Pulmonary artery endothelial cell (primary cell): Measurements from ENCODE around the gene SLC8A1. TPM values are rescaled to one million over a fixed set of nuclear protein-coding genes. Genes with fewer than 3 reads are reported as not detected.

ENCODE experiments used
- DNase-seq: peaks from one replicate; pipeline ENCODE4 v3.0.0-alpha.2; 2011; ENCODE audit warnings: low read depth, low spot score
- total RNA-seq: library from RNA; depleted of rRNA; stranded (reverse); fragments of >200 nt; gene quantifications from 2 replicates; pipeline ENCODE4 v1.2.3, GENCODE V29; 2014

Gene SLC8A1
- total RNA-seq, 1 donor from 2014 or later = 12.5 TPM

DNA sequence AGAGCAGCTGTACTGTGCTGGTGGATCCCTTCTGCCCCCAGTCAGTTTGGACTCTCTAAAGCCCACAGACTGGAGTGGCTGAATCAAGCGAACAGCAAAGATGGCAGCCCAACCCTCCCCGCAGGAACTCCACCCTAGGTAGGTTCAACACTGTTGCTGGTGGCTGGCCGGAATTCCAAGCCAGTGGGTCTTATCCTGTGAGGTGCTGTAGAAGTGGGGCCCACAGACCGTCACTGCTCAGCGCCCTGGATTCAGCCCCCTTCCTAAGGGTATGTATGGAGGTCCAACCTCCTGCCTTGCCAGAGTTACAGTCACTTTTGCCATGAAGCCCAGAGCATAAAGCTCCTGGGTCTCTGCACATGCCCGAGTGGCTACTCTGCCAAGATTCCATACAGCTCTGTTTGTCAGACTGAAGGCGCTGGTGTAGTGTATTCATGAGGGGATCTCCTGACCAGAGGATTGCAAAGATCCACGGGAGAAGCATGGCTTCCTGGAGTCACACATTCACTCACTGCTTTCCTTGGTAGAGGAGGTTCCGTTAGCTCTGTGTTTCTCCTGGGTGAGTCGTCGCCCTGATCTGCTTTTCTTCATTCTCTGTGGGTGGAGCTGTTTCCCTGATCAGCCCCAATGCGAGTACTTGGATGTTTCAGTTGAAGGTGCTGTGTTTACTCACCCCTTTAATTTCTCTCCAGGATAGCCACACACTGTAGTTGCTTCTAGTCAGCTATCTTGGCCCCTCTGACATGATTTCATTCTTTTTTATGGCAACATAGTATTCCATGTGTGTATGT, 379.3 kb downstream of the SLC8A1 start:
- no peak for DNase-seq

DNA sequence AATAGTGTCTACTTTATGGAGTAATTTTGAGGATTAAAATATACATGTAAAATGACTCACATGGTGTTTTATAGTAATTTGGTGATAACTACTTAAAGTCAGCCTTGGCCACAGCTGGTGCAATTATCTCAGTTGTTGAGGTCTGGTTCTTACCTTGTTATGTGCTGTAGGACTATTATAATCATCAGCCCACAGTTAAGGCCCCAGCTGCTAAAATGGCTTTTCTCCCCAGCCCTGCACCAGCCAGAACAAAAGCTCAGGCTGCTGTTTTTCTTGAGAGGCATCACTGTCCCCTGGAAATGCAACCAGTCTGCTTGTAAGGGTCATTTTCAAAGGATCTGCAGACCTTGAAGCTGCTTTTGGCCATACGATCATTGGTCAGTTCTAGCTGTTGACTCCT, 389.5 kb downstream of the SLC8A1 start:
- DNase-seq = no peak

DNA sequence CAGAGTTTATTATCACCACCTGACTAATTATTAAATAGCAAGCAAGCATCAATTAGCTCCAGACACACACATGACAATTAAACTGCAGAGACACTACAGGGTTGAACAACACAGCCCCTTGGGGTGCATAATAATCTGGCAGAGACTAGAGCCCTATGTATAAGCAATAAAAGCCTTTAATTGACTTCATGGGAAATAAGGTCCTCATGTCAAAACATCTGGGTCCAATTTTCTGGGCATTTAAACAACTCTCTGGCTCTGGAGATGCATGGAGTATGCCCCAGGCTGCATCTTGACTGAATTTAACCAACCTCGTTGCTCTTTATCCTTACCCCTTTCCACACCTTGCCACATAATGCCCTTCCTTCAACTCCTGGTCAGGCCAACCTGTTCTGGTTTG, 402.1 kb downstream of the SLC8A1 start:
- no peak for DNase-seq

DNA sequence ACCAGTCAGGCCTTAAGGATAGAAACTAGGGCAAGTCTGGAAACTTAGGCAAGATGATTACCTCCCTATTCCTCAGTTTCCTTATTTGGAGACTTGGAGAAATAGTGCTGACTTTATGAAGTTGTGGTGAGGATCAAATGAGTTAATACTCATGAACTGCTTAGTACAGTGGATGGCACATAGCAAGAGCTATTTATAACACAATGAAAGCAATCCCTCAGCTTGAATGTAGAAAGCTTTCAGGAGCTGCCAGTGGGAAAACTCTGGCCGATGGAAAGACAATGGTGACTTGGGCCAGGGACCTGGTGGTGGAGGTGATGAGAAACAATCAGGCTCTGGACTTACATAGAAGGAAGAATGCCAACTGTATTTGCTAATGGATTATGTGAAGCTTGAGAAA, 403.4 kb downstream of the SLC8A1 start:
- no peak for DNase-seq

DNA sequence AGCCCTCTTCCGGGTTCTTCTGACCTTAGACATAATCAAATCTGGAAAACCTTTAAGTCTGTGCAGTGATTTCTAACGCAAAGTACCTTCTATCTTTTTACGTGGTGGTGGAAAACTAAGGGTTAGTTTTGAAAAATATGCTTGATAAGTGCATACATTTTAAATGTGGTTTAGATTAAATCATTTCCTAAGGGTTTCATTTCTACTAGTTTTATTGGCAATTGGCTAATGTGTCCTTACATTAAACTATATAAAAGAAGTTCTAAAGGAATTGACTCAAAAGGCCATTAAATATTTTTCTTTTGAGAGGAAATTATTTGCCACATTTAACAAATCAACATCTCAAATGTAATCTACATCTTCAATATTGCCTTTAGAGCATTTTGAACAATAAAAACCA, 404.5 kb downstream of the SLC8A1 start:
- no peak for DNase-seq
